SK-N-SH treated with all-trans-retinoic acid at 6 μM for 48 hours (cell line): Measurements from ENCODE around the gene ABI1.

Source experiments
- ATAC-seq: fragments of 200-7000 bp; cut with Tn5 transposase; 3 replicates; pipeline ENCODE4 v1.9.1; 2020; ENCODE audit warnings: mild to moderate bottlenecking, moderate library complexity
- ARNTL ChIP-seq: fragments of 450-650 bp; formaldehyde crosslinking; IDR thresholded peaks from 2 replicates; pipeline ENCODE4 v1.5.0; 2020; ENCODE audit warnings: low read depth, mild to moderate bottlenecking, moderate library complexity, borderline replicate concordance
- CREB5 ChIP-seq: fragments of 250-450 bp; sonication (Bioruptor Pico); IDR thresholded peaks from 2 replicates; pipeline ENCODE4 v1.5.1; 2020; ENCODE audit warnings: low read depth, mild to moderate bottlenecking, moderate library complexity
- CSDC2 ChIP-seq: fragments of 250-450 bp; sonication (Bioruptor Pico); IDR thresholded peaks from 2 replicates; pipeline ENCODE4 v1.5.0; 2020; ENCODE audit warnings: mild to moderate bottlenecking, moderate library complexity
- CSRNP3 ChIP-seq: fragments of 250-450 bp; sonication (Bioruptor Pico); IDR thresholded peaks from 2 replicates; pipeline ENCODE4 v1.5.1; 2021; ENCODE audit warnings: mild to moderate bottlenecking, moderate library complexity
- ESRRG ChIP-seq: fragments of 250-450 bp; sonication (Bioruptor Pico); IDR thresholded peaks from 2 replicates; pipeline ENCODE4 v1.6.1; 2021; ENCODE audit warnings: mild to moderate bottlenecking
- OSR1 ChIP-seq: fragments of 250-450 bp; sonication (Bioruptor Pico); IDR thresholded peaks from 2 replicates; pipeline ENCODE4 v1.8.0; 2022; ENCODE audit warnings: moderate library complexity, mild to moderate bottlenecking, inconsistent platforms
- PATZ1 ChIP-seq: fragments of 250-450 bp; sonication (Bioruptor Pico); IDR thresholded peaks from 2 replicates; pipeline ENCODE4 v1.8.0; 2020; ENCODE audit warnings: mild to moderate bottlenecking, moderate library complexity, borderline replicate concordance
- POU6F1 ChIP-seq: fragments of 250-450 bp; sonication (Bioruptor Pico); IDR thresholded peaks from 2 replicates; pipeline ENCODE4 v1.8.0; 2021; ENCODE audit warnings: low read depth, mild to moderate bottlenecking, moderate library complexity, borderline replicate concordance
- PPARA ChIP-seq: fragments of 250-450 bp; sonication (Bioruptor Pico); IDR thresholded peaks from 2 replicates; pipeline ENCODE4 v1.5.0; 2020; ENCODE audit warnings: mild to moderate bottlenecking, borderline replicate concordance
- RARB ChIP-seq: fragments of 250-450 bp; sonication (Bioruptor Pico); IDR thresholded peaks from 2 replicates; pipeline ENCODE4 v1.8.0; 2021; ENCODE audit warnings: mild to moderate bottlenecking, moderate library complexity
- SNAI2 ChIP-seq: fragments of 250-450 bp; sonication (Bioruptor Pico); IDR thresholded peaks from 2 replicates; pipeline ENCODE4 v1.5.0; 2020; ENCODE audit warnings: mild to moderate bottlenecking, moderate library complexity
- TCF4 ChIP-seq: fragments of 250-450 bp; sonication (Bioruptor Pico); IDR thresholded peaks from 2 replicates; pipeline ENCODE4 v1.8.0; 2021; ENCODE audit warnings: mild to moderate bottlenecking, moderate library complexity, borderline replicate concordance
- TOX ChIP-seq: fragments of 250-450 bp; sonication (Bioruptor Pico); IDR thresholded peaks from 2 replicates; pipeline ENCODE4 v1.8.0; 2021; ENCODE audit warnings: mild to moderate bottlenecking, moderate library complexity, borderline replicate concordance
- TSHZ2 ChIP-seq: fragments of 250-450 bp; sonication (Bioruptor Pico); IDR thresholded peaks from 2 replicates; pipeline ENCODE4 v1.5.0; 2020; ENCODE audit warnings: mild to moderate bottlenecking, moderate library complexity
- ZFP3 ChIP-seq: fragments of 250-450 bp; sonication (Bioruptor Pico); IDR thresholded peaks from 2 replicates; pipeline ENCODE4 v1.5.0; 2020; ENCODE audit warnings: mild to moderate bottlenecking, moderate library complexity
- ZFP30 ChIP-seq: fragments of 450-650 bp; formaldehyde crosslinking; IDR thresholded peaks from 2 replicates; pipeline ENCODE4 v1.5.0; 2022; ENCODE audit warnings: mild to moderate bottlenecking, moderate library complexity
- ZNF565 ChIP-seq: fragments of 450-650 bp; formaldehyde crosslinking; conservative IDR thresholded peaks from 2 replicates; pipeline ENCODE4 v1.5.0; 2020; ENCODE audit warnings: low read depth, mild to moderate bottlenecking, moderate library complexity
- ZNF70 ChIP-seq: fragments of 450-650 bp; formaldehyde crosslinking; IDR thresholded peaks from 2 replicates; pipeline ENCODE4 v1.5.0; 2020; ENCODE audit warnings: mild to moderate bottlenecking, moderate library complexity
- ZNF8 ChIP-seq: fragments of 450-650 bp; formaldehyde crosslinking; IDR thresholded peaks from 2 replicates; pipeline ENCODE4 v1.5.0; 2020; ENCODE audit warnings: mild to moderate bottlenecking, moderate library complexity

The ABI1 gene

GRCh38 chr10:26777686-26778085 is 83.1 kb downstream of the ABI1 start:
- TF ChIP-seq PPARA (CRISPR knock-in tag) (no peak), POU6F1 (no peak), CSRNP3 (CRISPR knock-in tag) (no peak), ZNF8 (no peak), ZFP30 (CRISPR knock-in tag) (no peak), CSDC2 (CRISPR knock-in tag) (no peak), PATZ1 (CRISPR knock-in tag) (no peak), CREB5 (CRISPR knock-in tag) (no peak), SNAI2 (no peak), ARNTL (no peak), ZNF565 (CRISPR knock-in tag) (no peak), ZNF70 (CRISPR knock-in tag) (no peak), OSR1 (CRISPR knock-in tag) (no peak)
- no peak for ATAC-seq

GRCh38 chr10:26776258-26776657 is 84.5 kb downstream of the ABI1 start:
- TF ChIP-seq OSR1 (CRISPR knock-in tag) (no peak), TSHZ2 (CRISPR knock-in tag) (no peak), PATZ1 (CRISPR knock-in tag) (no peak), ARNTL (no peak), RARB (no peak), TOX (CRISPR knock-in tag) (no peak), SNAI2 (no peak), ZFP30 (CRISPR knock-in tag) (no peak), PPARA (CRISPR knock-in tag) (no peak), POU6F1 (no peak), CSDC2 (CRISPR knock-in tag) (no peak), ESRRG (CRISPR knock-in tag) (no peak), TCF4 (CRISPR knock-in tag) (no peak), ZFP3 (CRISPR knock-in tag) (no peak)
- no peak for ATAC-seq
